COLO668 (cell line): ENCODE data around the gene SWAP70.

ENCODE experiments used
- DNase-seq: peaks from one replicate; lab custom pipeline; 2025; ENCODE audit not compliant: unreplicated experiment; lab: John Stamatoyannopoulos, UW

SWAP70 gene

DNA sequence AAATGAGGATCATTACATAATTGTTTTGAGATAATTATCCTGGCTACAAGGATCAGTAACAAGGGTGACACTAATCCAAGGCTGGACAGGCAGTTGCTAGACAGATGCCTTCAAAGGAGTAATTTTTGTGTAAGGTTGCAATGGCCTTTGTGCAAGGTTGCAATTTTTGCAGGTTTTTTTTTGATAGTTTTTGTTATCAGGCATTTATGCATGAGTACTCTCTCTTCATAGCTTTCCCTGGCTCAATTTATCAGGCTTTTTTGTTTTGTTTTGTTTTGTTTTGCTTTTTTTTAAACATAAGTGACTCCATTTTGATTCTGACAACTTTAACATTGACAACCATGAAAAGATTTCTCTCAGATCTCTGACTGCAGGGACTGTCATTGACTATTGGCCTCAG lies 110.2 kb downstream of the SWAP70 start:
- no peak for DNase-seq

DNA sequence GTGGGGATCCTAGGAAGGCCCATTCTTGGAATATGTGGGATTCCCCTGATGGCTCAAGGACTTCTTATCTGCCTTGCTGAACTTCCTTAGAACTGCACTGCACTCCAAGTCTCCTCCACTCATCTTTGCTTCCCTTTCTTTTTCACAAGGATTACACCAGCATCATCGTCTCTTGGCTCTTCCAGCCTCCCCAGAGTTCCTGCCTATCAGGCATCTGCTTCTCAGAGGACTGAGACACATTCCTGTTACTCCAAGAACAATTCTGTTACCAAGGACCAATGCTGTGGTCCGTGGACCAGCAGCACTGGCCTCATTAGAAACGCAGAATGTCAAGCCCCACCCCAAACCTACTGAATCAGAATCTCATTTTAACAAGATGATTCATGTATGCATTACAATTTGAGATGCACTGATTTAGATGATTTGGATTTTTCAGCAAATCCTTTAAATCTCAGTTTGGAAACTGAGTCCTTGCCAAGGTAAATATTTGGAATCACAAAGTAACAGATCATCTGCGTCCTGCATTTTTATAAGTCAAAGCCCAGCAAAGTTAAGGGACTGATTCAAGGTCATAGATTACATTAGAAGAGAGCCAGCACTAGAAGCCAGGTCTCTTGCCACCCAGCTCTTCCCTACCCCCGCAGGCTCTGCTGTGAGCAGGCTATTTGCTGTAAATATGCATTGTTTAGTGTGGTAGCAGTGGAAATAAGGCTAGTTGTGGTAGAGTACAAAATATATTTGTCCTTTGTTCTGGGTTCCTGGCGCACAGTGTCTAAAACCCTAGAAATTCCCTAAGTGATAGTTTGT lies 110.9 kb downstream of the SWAP70 start:
- no peak for DNase-seq

DNA sequence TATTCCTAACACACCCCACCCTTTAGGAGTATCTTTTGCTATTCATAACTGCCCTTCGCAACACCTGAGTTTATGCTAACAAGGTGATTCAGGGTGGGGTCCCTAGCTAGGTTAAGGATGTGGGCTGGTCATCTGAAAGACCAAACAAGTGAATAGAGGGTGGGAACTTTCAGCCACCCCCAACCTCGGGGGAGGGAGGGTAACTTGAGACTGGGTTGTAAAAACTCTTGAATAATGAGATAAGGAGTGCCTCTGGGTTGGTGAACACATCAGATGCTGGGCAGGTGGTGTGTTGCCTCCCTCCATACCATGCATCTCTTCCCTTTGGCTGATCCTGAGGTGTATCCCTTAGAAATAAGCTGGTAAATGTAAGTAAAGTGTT lies 111.5 kb downstream of the SWAP70 start:
- no peak for DNase-seq

DNA sequence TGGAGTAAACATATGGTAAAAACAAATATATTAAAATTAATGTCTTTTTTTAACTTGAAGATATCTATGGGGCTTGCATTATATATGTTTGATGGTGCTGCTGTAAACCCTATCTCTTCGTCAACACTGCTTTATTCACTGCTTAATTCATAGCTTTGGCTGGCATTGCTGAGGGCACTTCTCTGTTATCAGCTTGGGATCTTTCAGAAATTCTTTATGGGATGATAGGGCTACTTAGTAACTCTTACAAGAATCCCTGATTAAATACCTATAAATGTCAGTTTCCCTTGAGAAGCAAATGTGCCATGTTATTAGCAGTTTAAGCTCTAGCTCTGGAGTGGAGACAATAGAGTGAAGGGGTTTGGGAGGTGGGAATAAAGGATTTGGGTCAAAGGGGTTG lies 112.3 kb downstream of the SWAP70 start:
- DNase-seq: no peak

DNA sequence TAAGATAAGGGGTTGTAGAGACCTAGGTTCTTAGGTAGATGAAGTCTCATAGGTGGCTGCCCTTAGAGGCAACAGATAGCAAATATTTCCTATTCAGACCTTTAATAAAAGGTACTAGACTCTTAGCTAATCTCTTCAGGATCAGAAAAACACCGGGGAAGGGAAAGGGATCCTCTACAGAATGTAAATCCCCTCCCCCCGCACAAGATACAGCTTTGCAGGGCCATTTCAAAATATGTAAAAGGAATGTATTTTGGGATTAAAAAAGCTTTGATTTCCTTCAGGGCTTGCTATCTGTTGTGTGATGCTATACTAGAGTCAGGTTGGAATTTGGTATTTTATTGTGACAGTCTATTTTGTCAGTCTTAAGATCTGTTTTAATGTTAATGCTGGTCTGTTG lies 113.2 kb downstream of the SWAP70 start:
- DNase-seq: no peak

GRCh38 chr11:9777525-9777924 lies 113.6 kb downstream of the SWAP70 start:
- no peak for DNase-seq

GRCh38 chr11:9780929-9781328 lies 117.1 kb downstream of the SWAP70 start:
- DNase-seq: no peak

GRCh38 chr11:9783986-9784385 lies 120.1 kb downstream of the SWAP70 start:
- no peak for DNase-seq

- DNase-seq: no peak
Measured at GRCh38 chr11:9784602-9785315, 120.9 kb downstream of the SWAP70 start.

GRCh38 chr11:9787260-9787659 lies 123.4 kb downstream of the SWAP70 start:
- no peak for DNase-seq

DNA sequence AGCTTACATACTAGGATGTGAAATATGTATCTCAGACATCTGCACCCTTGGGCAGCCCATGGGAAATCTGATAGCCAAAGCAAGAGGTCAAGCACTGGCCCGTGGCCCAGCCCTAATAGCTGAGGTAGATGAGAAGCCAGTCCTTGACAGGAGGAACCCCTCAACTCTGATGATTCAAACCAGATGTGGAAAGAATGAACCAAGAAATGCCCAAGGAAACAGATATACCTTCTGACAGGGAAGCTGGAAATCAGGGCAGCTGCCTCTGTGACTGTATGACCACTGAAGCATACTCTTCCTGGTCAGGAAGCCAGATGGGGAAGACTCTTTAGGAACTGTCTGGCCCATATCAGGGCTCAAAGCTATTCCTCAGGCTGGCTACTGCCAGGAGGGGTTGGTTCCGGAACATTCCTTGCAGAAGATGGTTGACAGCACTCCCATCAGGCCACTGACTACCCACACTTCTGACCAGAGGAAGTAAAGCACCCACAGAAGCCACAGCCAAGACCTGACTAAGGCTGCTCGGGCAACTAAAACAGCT lies 124.2 kb downstream of the SWAP70 start:
- DNase-seq: no peak

GRCh38 chr11:9789910-9790309 lies 126.0 kb downstream of the SWAP70 start:
- no peak for DNase-seq

GRCh38 chr11:9790703-9791102 lies 126.8 kb downstream of the SWAP70 start:
- DNase-seq: no peak

- no peak for DNase-seq
Measured at GRCh38 chr11:9796266-9796665, 132.4 kb downstream of the SWAP70 start.

DNA sequence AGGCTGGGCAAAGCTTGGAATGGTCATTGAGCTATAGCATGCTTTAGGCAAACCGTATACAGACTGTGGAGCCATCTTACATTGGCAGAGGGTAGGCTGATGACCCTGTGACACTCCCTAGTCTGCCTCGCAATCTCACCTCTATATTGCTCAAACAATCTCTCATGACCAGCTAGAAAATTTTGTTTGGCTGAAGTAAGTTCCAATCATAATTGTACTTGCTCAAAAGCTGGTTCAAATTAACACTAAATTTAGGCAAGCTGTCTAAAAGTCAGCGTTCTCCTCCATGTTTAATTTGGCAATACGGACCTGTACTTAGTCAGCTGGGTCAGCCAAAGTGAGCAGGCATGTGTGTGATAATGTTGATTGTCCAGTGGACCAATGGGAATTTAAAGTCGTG lies 133.0 kb downstream of the SWAP70 start:
- DNase-seq: no peak

DNA sequence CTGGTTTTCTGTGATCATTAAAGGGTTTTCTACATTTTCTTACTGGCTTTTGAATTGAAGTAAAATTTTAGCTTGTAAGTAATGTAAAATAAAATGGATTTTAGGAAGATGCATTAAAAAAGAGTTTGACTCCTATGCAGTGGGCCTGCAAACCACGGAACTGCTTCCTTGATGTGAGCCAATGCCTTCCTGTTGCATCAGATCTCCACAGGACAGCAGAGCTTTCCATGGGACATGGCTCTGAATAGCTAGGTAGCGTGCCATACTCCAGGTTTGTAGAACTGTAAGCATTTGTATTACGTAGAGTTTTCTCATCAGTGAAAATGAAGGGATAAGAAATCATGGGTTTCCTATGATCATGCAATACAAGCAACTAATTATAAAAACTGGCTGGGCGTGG lies 133.4 kb downstream of the SWAP70 start:
- no peak for DNase-seq

DNA sequence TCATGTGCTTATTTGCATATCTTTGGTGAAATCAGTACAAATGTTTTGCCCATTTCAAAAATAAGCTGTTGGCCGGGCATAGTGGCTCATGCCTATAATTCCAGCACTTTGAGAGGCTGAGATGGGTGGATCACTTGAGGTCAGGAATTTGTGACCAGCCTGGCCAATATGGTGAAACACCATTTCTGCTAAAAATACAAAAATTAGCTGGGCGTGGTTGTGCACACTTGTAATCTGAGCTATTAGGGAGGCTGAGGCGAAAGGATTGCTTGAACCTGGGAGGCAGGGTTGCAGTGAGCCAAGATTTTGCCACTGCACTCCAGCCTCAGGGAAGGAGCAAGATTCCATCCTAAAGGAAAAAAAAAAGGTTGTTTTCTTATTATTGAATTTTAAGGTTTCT lies 136.0 kb downstream of the SWAP70 start:
- no peak for DNase-seq

DNA sequence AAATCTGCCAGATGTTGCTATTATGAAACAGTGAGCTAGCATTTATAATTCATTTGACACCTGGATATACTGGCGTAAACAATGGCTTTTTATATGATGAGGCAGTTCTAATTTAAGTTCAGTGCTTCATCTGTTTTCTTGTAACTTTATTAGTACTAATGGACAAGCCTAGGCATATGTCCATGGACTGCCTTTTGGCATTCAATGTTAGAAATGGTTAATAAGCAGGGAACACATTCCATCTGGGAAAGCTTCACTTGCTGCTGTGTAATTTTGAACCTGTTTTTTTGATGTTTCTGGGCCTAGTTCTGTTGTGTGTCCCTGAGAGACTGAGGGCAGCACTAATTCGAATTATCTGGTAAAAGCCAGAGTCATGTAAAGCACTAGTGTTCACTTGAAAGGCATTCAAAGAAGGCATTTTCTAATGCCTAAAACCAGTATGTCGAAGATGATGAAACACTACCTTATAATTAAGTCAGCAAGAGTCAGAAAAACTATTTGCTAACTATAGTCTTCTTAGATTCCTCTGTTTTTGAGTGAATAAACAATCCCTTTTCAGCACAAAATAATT lies 138.5 kb downstream of the SWAP70 start:
- DNase-seq: no peak
